Measurements from ENCODE around the gene ANKRD53. TPM values are rescaled to one million over a fixed set of nuclear protein-coding genes. Genes with fewer than 3 reads are reported as not detected.

The ANKRD53 gene
- total RNA-seq, 1 donor from 2014 or later: 11.7 TPM

DNA sequence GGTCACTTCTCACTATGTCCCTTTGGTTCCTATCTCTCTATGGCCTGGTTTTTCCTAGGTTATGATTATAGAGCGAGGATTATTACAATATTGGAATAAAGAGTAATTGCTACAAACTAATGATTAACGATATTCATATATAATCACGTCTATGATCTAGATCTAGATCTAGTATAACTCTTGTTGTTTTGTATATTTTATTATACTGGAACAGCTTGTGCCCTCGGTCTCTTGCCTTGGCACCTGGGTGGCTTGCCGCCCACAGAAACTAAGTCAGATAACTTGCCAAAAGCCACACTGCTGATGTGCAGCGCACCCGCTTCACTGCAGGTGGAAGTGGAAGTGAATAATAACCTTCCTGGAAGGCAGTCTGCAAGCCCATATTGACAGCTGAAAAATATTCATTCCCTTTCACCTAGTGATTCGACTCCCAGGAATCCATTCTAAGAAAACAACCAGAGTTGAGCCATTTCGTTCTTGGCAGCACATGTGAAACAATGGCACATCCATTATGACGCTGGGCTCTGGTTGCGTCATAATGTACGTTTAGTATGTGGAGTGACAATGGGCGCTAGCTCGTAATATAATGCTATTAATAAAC, 725 bp upstream of the ANKRD53 start:
- Mint-ChIP-seq H3K4me3 (ENCODE audit: unreplicated experiment) (peak overlapping the region; percentile 83), H3K36me3 (ENCODE audit: unreplicated experiment) (no peaks in the 10 kb centered on the region), H3K27me3 (ENCODE audit: unreplicated experiment) (peaks cover 7% of the 10 kb centered on the region), H3K9me3 (ENCODE audit: unreplicated experiment) (peaks cover 10% of the 10 kb centered on the region), H3K4me1 (ENCODE audit: low read depth, unreplicated experiment) (peaks cover 13% of the 10 kb centered on the region), H3K27ac (ENCODE audit: unreplicated experiment) (peak overlapping the region; percentile 91)
- peak; percentile 34 for TF ChIP-seq CTCF (IDR thresholded peaks at IDR 0.05; ENCODE audit: partially characterized antibody, unreplicated experiment)
- no peak for DNase-seq

GRCh38 chr2:70979180-70979488, 704 bp downstream of the ANKRD53 start:
- Mint-ChIP-seq H3K4me3 (ENCODE audit: unreplicated experiment) (peak overlapping the region; percentile 79), H3K27ac (ENCODE audit: unreplicated experiment) (peak overlapping the region; percentile 82), H3K27me3 (ENCODE audit: unreplicated experiment) (peaks cover 7% of the 10 kb centered on the region), H3K36me3 (ENCODE audit: unreplicated experiment) (no peaks in the 10 kb centered on the region), H3K4me1 (ENCODE audit: low read depth, unreplicated experiment) (peaks cover 13% of the 10 kb centered on the region), H3K9me3 (ENCODE audit: unreplicated experiment) (peaks cover 11% of the 10 kb centered on the region)
- DNase-seq: no peak
- TF ChIP-seq CTCF (IDR thresholded peaks at IDR 0.05; ENCODE audit: partially characterized antibody, unreplicated experiment): no peak

- peaks cover 5% of the 10 kb centered on the region for H3K27me3 Mint-ChIP-seq (ENCODE audit: unreplicated experiment)
- no peak for DNase-seq
- H3K27ac Mint-ChIP-seq (ENCODE audit: unreplicated experiment): peak overlapping the region; percentile 82
- H3K9me3 Mint-ChIP-seq (ENCODE audit: unreplicated experiment): peaks cover 11% of the 10 kb centered on the region
- no peaks in the 10 kb centered on the region for H3K36me3 Mint-ChIP-seq (ENCODE audit: unreplicated experiment)
- peaks cover 16% of the 10 kb centered on the region for H3K4me1 Mint-ChIP-seq (ENCODE audit: low read depth, unreplicated experiment)
- peak overlapping the region; percentile 79 for H3K4me3 Mint-ChIP-seq (ENCODE audit: unreplicated experiment)
- TF ChIP-seq CTCF (IDR thresholded peaks at IDR 0.05; ENCODE audit: partially characterized antibody, unreplicated experiment): no peak
These were observed 1.2 kb downstream of the ANKRD53 start for GRCh38 chr2:70979626-70980025.

DNA sequence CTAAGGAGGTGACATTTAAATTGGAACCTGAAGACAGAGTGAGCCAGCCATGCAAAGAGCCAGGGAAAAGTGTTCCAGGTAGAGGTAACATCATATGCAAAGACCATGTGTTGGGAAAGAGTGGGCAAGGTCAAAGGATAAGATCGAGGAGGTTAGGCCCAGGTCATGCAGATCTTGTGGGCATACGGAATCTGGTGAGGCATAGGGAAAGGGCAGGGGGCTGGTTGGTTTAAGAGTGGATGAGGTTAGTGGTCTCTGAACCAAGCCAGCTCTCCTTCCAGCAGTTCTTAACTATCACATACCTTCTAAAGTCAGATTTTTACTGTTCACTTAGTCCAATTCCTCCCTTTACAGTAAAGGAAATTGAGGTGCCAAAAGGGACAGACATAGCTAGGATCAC, 3.0 kb downstream of the ANKRD53 start:
- H3K4me1 Mint-ChIP-seq (ENCODE audit: low read depth, unreplicated experiment): peaks cover 17% of the 10 kb centered on the region
- H3K36me3 Mint-ChIP-seq (ENCODE audit: unreplicated experiment): peaks cover 5% of the 10 kb centered on the region
- no peak for DNase-seq
- H3K9me3 Mint-ChIP-seq (ENCODE audit: unreplicated experiment): peaks cover 11% of the 10 kb centered on the region
- TF ChIP-seq CTCF (IDR thresholded peaks at IDR 0.05; ENCODE audit: partially characterized antibody, unreplicated experiment): no peak
- no peak overlapping the region for H3K4me3 Mint-ChIP-seq (ENCODE audit: unreplicated experiment)
- H3K27me3 Mint-ChIP-seq (ENCODE audit: unreplicated experiment): peaks cover 5% of the 10 kb centered on the region
- no peak overlapping the region for H3K27ac Mint-ChIP-seq (ENCODE audit: unreplicated experiment)

DNA sequence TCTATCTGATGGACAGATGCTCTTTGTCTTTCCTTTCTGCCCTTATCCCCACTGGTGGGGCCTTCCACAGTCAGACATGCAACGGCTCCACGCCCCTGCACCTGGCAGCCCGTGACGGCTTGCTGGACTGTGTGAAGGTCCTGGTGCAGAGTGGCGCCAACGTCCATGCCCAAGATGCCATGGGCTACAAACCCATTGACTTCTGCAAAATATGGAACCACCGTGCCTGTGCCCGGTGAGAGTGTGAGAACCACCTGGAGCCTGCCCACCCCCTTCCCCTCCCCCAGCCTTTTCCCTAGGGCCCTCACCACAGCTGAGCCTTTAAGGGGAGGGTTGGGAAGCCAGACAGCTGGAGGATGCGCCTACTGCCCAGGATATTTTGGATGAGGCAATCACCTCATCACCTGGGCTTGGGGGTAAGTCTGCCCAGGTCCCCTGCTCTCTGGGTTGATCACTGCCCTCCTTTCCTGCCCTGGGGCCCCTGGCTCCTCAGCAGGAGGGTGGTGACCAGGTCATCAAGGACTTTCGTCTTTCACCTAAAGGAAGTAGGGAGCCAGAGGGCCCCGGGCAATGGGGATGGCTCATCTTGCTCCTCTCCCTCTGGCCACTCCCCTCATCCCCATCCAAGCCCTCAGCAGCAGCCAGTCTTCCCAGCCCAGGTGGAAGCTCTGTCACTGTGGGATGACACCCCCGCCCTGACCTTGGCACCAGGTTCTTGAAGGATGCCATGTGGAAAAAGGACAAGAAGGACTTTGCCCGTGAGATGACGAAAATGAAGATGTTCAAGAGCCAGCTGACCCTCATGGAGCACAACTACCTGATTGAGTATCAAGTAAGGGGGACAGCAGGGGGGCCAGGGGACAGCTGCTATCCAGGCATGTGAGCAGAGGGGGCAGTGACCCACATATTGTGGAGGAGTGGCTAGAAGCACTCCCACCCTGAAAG, 3.7 kb downstream of the ANKRD53 start:
- H3K9me3 Mint-ChIP-seq (ENCODE audit: unreplicated experiment): peaks cover 9% of the 10 kb centered on the region
- TF ChIP-seq CTCF (IDR thresholded peaks at IDR 0.05; ENCODE audit: partially characterized antibody, unreplicated experiment): no peak
- H3K36me3 Mint-ChIP-seq (ENCODE audit: unreplicated experiment): peaks cover 5% of the 10 kb centered on the region
- no peak overlapping the region for H3K27ac Mint-ChIP-seq (ENCODE audit: unreplicated experiment)
- no peak overlapping the region for H3K4me3 Mint-ChIP-seq (ENCODE audit: unreplicated experiment)
- H3K27me3 Mint-ChIP-seq (ENCODE audit: unreplicated experiment): peaks cover 5% of the 10 kb centered on the region
- no peak for DNase-seq
- peaks cover 17% of the 10 kb centered on the region for H3K4me1 Mint-ChIP-seq (ENCODE audit: low read depth, unreplicated experiment)
